ENCODE data around the gene SIMC1.
"Not testable (repeated sequence)": the region's sequence is repeated elsewhere in the genome, so short reads cannot be mapped to it uniquely, and the experiment has no call there.

DNA sequence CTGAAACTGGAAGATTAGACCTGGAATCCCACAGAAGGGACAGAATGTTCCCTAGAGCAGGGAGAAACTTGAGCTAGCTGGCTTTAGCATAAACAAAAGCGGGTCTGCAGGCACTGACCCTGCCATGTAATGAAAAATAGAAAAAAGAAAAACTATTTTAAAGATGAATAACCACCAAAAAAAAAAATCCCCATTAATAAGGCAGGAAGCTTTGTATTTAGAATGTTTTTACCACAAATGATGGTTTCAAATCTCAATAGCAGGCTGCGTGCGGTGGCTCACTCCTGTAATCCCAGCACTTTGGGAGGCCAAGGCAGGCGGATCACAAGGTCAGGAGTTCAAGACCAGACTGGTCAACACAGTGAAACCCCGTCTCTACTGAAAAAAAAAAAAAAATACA, 5.0 kb upstream of the SIMC1 start:
- TF ChIP-seq, protein P1, sequence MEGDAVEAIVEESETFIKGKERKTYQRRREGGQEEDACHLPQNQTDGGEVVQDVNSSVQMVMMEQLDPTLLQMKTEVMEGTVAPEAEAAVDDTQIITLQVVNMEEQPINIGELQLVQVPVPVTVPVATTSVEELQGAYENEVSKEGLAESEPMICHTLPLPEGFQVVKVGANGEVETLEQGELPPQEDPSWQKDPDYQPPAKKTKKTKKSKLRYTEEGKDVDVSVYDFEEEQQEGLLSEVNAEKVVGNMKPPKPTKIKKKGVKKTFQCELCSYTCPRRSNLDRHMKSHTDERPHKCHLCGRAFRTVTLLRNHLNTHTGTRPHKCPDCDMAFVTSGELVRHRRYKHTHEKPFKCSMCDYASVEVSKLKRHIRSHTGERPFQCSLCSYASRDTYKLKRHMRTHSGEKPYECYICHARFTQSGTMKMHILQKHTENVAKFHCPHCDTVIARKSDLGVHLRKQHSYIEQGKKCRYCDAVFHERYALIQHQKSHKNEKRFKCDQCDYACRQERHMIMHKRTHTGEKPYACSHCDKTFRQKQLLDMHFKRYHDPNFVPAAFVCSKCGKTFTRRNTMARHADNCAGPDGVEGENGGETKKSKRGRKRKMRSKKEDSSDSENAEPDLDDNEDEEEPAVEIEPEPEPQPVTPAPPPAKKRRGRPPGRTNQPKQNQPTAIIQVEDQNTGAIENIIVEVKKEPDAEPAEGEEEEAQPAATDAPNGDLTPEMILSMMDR (IDR thresholded peaks at IDR 0.05): not testable (repeated sequence)
- TF ChIP-seq EZH2 (IDR thresholded peaks at IDR 0.05; ENCODE audit: borderline replicate concordance, insufficient read depth, low read depth, low read length, poor library complexity, severe bottlenecking): not testable (repeated sequence)
